Activated T-helper 9 cell treated with anti-CD3 and anti-CD28 coated beads, Interleukin-2, amount 50 U/mL, for 16 hours (primary cell): Measurements from ENCODE around the gene KDM4C.
"Not testable (repeated sequence)": the region's sequence is repeated elsewhere in the genome, so short reads cannot be mapped to it uniquely, and the experiment has no call there.

Experiments used
- DNase-seq: peaks from one replicate; pipeline ENCODE4 v3.0.0-alpha.2; 2020; ENCODE audit warnings: low read depth

The KDM4C gene

DNA sequence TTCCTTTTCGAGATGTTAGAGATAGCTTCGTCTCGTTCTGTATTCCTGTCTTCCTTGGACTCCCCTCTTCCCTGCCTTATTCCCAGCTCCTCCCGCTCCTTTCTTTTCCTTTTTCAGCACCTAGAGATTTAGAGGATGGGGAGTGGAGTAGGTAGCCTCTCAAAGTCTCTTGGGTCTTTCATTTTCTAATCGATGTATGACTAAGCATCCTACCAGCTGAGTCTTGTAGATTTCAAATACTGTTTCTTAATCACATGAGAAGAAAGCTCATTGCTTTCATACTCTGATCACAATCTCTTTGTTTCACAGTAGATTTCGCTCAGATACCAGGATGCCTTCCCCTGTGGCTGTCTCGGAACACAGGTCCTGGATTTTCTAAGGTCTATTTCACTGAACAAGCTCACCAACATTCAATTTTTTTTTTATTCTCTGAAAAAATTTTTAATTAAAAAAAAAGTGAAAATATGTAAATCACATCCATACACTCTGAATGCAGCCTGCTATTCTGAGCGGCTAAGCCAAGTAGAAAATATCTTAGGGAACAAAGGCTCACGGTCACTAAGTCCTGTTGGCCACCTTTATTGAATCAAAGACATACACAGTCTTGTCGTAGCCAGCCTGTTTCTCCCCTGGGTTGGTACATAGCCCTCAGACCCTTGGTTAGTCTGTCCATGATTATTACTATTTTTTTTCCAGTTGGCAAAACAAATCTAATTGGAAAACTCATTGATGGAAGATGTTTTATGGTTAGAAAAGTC, 413.8 kb downstream of the KDM4C start:
- no peak for DNase-seq

GRCh38 chr9:7172154-7173115, 414.7 kb downstream of the KDM4C start:
- DNase-seq: no peak

DNA sequence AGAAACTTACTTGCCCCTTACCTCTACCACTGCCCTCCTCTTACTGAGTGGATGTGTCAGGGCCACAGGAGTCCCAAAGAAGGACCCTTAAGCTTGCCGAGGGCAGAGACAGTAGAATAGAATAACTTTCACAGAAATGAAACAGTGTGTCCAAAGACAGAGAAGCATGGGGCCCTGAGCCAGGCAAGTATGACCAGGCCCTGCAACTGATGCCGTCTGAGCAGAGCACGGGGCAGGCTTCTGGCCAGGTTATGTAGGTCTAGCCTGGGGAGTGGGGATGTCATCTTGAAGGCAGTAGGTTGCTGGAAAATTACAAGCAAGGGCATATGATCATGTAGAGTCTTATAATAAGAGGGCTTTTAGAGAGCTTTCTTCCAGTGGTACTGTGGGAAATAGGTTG, 415.4 kb downstream of the KDM4C start:
- no peak for DNase-seq

DNA sequence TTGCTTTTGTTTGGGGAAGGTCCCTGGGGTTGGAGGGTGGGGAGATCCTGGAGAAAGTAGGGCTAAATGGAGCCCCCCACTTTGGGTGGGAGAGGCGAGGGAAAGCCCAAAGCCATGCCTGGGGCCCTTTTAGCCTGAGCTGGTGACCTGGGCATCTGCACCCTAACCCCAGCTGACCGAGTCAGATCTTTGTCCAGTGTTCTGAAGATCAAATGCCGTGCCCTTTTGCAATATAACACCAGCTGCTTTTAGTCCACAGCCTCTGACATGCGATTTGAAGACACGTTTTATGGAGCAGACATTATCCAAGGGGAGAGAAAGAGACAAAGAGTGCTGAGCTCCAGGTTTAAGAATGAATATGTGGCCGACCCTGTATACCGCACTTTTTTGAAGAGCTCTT, 416.5 kb downstream of the KDM4C start:
- DNase-seq: no peak

DNA sequence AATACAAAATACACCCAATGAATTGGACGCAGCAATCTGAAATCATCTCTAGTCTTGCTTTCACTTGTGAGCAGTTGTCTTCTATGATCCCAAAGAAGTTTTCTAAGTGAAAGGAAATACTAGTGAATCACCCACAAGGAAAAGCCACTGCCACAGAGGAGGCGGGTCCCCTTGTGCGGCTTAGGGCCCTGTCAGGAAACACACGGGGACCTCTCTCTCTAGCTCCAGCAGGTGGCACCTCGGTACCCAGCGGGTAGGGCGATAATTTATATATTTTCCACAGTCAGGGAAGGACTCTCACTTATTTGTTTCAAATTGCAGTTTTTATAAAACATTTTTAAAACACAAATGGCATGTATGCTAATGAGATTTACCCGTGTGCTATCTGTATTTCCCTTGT, 417.1 kb downstream of the KDM4C start:
- no peak for DNase-seq

- no peak for DNase-seq
These were observed 418.8 kb downstream of the KDM4C start for GRCh38 chr9:7176561-7176960.

- no peak for DNase-seq
These were observed 419.6 kb downstream of the KDM4C start for GRCh38 chr9:7177383-7177782.

DNA sequence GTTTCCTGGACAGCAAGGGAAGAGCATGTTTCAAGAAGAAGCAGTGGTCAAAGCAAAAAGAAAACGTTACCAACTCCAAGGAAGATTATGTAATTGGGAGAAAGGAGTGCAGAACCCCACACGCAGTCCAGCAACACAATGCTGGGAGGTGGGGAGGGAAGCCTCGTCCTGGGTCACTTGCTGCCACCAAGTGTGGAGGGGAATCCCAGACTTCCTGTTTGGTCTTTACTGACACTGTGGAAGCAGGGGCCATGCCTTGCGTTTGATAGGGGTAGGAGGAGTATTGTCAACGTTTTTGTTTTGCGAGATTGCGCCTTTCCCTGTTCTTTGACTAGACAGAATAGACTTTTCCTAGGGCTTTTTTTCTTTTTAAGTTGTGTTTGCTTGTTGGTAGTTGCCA, 421.0 kb downstream of the KDM4C start:
- no peak for DNase-seq

- DNase-seq: no peak
These were observed 422.5 kb downstream of the KDM4C start for GRCh38 chr9:7180247-7180646.

- DNase-seq: not testable (repeated sequence)
These were observed 425.4 kb downstream of the KDM4C start for GRCh38 chr9:7183139-7183538.

- DNase-seq: no peak
These were observed 427.8 kb downstream of the KDM4C start for GRCh38 chr9:7185612-7186011.

DNA sequence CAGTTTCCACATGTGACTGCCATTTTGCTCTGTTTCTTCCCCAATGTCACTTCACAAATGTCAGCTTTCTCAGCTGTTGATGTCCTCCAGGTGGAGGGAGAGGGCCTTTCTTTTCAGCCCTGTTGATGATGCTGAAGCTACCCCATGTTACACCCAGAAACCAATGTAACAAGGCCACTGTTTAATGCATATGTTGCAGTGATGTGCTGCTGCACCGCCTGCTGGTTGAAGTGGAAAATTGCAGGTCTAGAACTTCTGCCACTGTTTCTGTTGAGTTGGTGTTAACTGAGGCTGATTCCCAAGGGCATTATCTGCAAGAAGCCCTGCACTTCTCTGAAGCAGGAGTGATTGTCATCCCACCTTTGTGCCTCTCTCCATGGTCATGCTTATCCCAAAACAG, 428.4 kb downstream of the KDM4C start:
- DNase-seq: no peak

DNA sequence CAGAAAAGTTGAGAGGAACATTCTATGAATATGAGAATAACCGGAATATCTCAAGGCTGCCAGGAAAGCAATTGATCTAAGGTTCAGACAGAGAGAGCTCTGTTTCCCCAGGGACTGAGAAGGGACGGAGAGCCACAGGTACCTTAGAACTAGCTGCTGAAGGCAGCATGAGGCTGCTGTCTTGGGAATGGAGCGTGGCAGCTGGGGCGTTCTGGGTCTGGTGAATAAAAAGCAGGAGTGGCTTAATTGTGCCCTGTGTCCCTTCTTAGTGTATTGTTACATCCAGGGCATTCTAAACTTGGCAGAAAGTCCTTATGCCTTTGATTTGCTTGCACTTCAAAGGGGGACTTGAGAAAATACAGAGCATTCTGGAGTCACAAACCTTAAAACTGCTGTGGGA, 434.5 kb downstream of the KDM4C start:
- DNase-seq: no peak

DNA sequence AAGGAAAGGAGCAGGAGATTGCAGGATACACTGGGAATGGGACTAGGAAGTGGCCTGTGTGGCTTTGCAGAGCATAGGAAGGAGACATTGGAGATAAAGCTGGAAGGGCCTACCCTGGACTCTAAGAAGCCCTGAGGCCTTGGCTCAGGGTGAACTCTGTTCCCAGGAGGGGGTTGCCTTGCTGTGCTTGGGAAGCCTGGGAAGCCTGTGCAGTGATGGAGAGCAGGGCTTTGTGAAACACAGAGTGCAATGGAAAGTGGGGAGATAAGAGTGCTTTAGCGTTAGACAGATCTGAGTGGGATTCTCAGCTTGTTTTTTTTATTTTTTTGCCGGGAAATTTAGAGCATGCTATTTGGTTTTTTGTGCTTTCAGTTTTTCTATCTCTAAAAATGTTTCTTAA, 437.8 kb downstream of the KDM4C start:
- no peak for DNase-seq

DNA sequence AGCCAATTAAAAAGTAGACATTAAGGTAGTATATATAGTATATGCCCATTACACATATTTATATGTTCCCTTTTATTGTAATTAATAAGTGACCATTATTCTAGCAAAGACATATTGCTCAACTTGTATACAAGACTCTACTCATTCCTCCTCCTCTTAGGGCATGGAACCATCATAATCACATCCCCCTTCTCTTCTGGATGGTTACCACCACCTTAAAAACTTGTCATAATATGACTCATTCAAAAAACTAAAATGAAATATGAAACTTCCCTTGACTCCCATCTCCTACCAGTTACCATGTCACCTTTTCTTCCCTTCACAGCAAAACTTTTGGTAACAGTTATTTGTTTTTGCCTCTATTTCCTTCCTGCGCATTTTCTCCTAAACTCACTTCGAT, 438.7 kb downstream of the KDM4C start:
- no peak for DNase-seq

GRCh38 chr9:7201196-7201595, 443.4 kb downstream of the KDM4C start:
- DNase-seq: no peak

- no peak for DNase-seq
These were observed 448.0 kb downstream of the KDM4C start for GRCh38 chr9:7205806-7206205.

DNA sequence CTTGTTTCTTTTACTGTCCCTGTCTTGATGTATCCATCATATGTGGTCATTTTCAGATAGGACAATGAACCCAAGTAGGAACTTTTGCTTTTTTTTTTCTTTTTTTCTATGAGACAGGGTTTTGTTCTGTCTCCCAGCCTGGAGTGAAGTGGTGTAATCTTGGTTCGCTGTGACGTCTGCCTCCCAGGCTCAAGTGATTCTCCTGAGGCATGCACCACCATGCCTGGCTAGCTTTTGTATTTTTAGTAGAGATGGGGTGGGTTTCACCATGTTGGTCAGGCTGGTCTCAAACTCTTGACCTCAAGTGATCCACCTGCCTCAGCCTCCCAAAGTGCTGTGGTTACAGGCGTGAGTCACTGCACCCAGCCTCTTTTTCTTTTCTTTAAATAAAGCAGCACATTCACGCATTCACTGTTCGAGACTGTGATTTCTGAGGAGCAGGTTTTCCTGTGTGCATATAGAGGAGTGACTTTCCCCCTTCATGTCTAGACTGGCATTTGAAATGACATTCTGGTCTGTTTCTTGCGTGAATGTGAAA, 448.5 kb downstream of the KDM4C start:
- DNase-seq: no peak

GRCh38 chr9:7209016-7209715, 451.4 kb downstream of the KDM4C start:
- no peak for DNase-seq

DNA sequence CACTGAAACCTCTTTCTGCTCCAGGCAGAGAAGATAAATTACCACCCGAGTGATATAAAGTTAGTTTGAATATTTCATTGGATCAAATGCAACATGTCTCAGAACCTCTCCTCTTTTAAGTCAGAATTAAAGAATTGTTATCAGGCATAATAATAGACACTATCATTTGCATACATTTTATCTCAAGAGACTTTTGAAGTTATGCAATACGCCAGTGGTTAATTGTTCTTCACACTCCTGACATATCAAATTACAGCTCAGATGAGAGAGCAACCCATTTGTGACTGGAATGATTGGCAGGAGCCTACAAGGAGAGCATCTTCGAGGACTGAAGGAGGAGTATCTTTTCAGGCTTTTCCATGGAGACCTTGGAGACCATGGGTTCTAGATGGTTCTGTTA, 452.2 kb downstream of the KDM4C start:
- DNase-seq: no peak

GRCh38 chr9:7210854-7211637, 453.3 kb downstream of the KDM4C start:
- no peak for DNase-seq

GRCh38 chr9:7211657-7212056, 453.9 kb downstream of the KDM4C start:
- no peak for DNase-seq
